HepG2 (cell line): ENCODE measurements around the gene PLEKHA3. TPM values are rescaled to one million over a fixed set of nuclear protein-coding genes. Genes with fewer than 3 reads are reported as not detected.
A peak's percentile ranks its signal among the peaks of the same experiment; 100 is the strongest.

Source experiments
- CHD2 ChIP-seq: IDR thresholded peaks from 2 replicates; pipeline ENCODE4 v1.6.1; 2011; ENCODE audit warnings: low read depth, low read length, improper control_type of control experiment
- ETV5 ChIP-seq: IDR thresholded peaks from 2 replicates; pipeline ENCODE4 v1.6.1; 2018; ENCODE audit warnings: missing biosample characterization, missing genetic modification reagents, inconsistent platforms, borderline replicate concordance
- FOXC1 ChIP-seq: sonication (generic); formaldehyde crosslinking; IDR thresholded peaks from 2 replicates; pipeline ENCODE4 v1.8.0; 2022; ENCODE audit warnings: mild to moderate bottlenecking, missing genetic modification reagents, borderline replicate concordance
- GATA4 ChIP-seq: sonication (generic); IDR thresholded peaks from 2 replicates; pipeline ENCODE4 v1.6.1; 2016; ENCODE audit warnings: antibody characterized with exemption, low read depth, borderline replicate concordance
- KDM2A ChIP-seq: sonication (generic); formaldehyde crosslinking; IDR thresholded peaks from 2 replicates; pipeline ENCODE4 v1.4.0; 2020; ENCODE audit warnings: low read depth, missing genetic modification reagents, borderline replicate concordance
- MYC ChIP-seq: sonication (generic); formaldehyde crosslinking; IDR thresholded peaks from 2 replicates; pipeline ENCODE4 v1.9.0; 2021; ENCODE audit warnings: missing genetic modification reagents, borderline replicate concordance
- PITX1 ChIP-seq: sonication (generic); formaldehyde crosslinking; IDR thresholded peaks from 2 replicates; pipeline ENCODE4 v1.5.1; 2020; ENCODE audit warnings: mild to moderate bottlenecking, missing genetic modification reagents
- POLR2AphosphoS5 ChIP-seq: IDR thresholded peaks from 2 replicates; pipeline ENCODE4 v1.6.1; 2012; ENCODE audit warnings: low read depth, low read length
- RBAK ChIP-seq: sonication (generic); formaldehyde crosslinking; IDR thresholded peaks from 2 replicates; pipeline ENCODE4 v1.5.1; 2020; ENCODE audit warnings: mild to moderate bottlenecking, missing genetic modification reagents
- SNRNP70 ChIP-seq: fragments of 200-400 bp; formaldehyde crosslinking; IDR thresholded peaks from 2 replicates; pipeline ENCODE4 v1.6.1; 2017; ENCODE audit warnings: mild to moderate bottlenecking, low read depth, low read length, moderate library complexity
- SOX6 ChIP-seq, 2 experiments: fragments of 450-650 bp in 1 of 2; sonication (generic) in 1 of 2; formaldehyde crosslinking in 1 of 2; IDR thresholded peaks; 2 replicates each; pipeline versions ENCODE4 v1.4.0 to v1.6.1; 2017 to 2020; ENCODE audit warnings: antibody characterized with exemption in 1 of 2, mild to moderate bottlenecking in 1 of 2, missing genetic modification reagents in 1 of 2
- WIZ ChIP-seq: sonication (generic); formaldehyde crosslinking; IDR thresholded peaks from 2 replicates; pipeline ENCODE4 v1.5.1; 2020; ENCODE audit warnings: mild to moderate bottlenecking, missing genetic modification reagents
- ZBTB21 ChIP-seq: sonication (generic); formaldehyde crosslinking; IDR thresholded peaks from 2 replicates; pipeline ENCODE4 v1.4.0; 2020; ENCODE audit warnings: missing genetic modification reagents
- ZFX ChIP-seq: sonication (generic); formaldehyde crosslinking; IDR thresholded peaks from 2 replicates; pipeline ENCODE4 v1.4.0; 2020; ENCODE audit warnings: mild to moderate bottlenecking, low read depth, missing genetic modification reagents, moderate library complexity
- ZNF564 ChIP-seq: sonication (generic); formaldehyde crosslinking; IDR thresholded peaks from 2 replicates; pipeline ENCODE4 v1.8.1; 2023; ENCODE audit warnings: mild to moderate bottlenecking, missing genetic modification reagents
- ZNF569 ChIP-seq: sonication (generic); formaldehyde crosslinking; IDR thresholded peaks from 2 replicates; pipeline ENCODE4 v1.5.0; 2020; ENCODE audit warnings: mild to moderate bottlenecking, missing genetic modification reagents, moderate library complexity, borderline replicate concordance
- polyA plus RNA-seq, 8 experiments: library from polyadenylated mRNA; depleted of rRNA in 3 of 8; stranded (reverse) in 7 of 8; unstranded in 1 of 8; fragments of >200 nt; fragmentation: Illumina TruSeq in 4 of 8; extraction: Trizol in 4 of 8; gene quantifications; 2 replicates each; pipeline versions ENCODE4 v1.2.1 to v1.2.3, GENCODE V29; 2011 to 2016; ENCODE audit warnings: low read depth in 4 of 8, missing spikeins in 1 of 8, mixed read lengths in 1 of 8; ENCODE audit not compliant: insufficient read depth in 1 of 8
- total RNA-seq, 5 experiments: library from RNA; depleted of rRNA; stranded (reverse); fragments of >200 nt; fragmentation: Illumina TruSeq; extraction: Trizol; gene quantifications; 2 replicates each; pipeline ENCODE4 v1.2.3, GENCODE V29; 2016; ENCODE audit warnings: low read depth in 1 of 5
- TF ChIP-seq, protein P1 (sequence below): sonication (generic); formaldehyde crosslinking; IDR thresholded peaks from 2 replicates; pipeline ENCODE4 v1.4.0; 2020; ENCODE audit warnings: low read depth, mild to moderate bottlenecking, missing genetic modification reagents
- TF ChIP-seq, protein P2 (sequence below): fragments of 450-650 bp; IDR thresholded peaks from 2 replicates; pipeline ENCODE4 v1.6.1; 2017
- TF ChIP-seq, protein P3 (sequence below): sonication (generic); formaldehyde crosslinking; IDR thresholded peaks from 2 replicates; pipeline ENCODE4 v1.4.0; 2020; ENCODE audit warnings: missing genetic modification reagents
- TF ChIP-seq, protein P4 (sequence below): sonication (generic); formaldehyde crosslinking; conservative IDR thresholded peaks from 2 replicates; pipeline ENCODE4 v1.8.0; 2022; ENCODE audit warnings: missing genetic modification reagents
- TF ChIP-seq, protein P5 (sequence below): sonication (generic); formaldehyde crosslinking; conservative IDR thresholded peaks from 2 replicates; pipeline ENCODE4 v1.4.0; 2020; ENCODE audit warnings: missing genetic modification reagents
- TF ChIP-seq, protein P6 (sequence below): IDR thresholded peaks from 2 replicates; pipeline ENCODE4 v1.6.1; 2018; ENCODE audit warnings: missing genetic modification reagents

Gene PLEKHA3
- total and polyA plus RNA-seq, 2 of the 13 experiments (the other 11 are each of a cell fraction or from before 2014, with no cell fraction given): 11.7 to 23.1 TPM

DNA sequence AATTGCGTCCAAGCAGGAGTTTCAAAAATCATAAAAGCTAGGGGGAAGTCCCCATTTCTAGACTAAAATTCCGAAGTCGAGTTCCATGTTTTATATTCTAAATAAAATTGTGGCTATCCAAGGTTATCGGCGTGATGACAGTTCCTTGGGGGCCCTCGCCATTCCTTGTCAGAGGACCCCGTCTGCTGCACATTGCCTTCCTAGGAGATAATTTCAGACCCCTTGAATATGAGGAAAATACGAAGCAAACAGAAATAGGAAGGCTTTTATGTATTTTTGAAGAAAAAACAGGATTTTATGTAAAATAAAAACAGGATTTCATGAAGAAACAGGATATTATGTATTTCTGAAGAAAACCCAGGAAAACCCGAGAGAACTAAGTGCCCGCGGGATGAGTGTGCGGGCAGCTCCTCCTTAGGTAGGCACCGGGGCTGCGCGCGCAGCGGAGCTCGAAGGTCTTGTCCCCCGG, 465 bp upstream of the PLEKHA3 start (continued):
- TF ChIP-seq, protein P1, sequence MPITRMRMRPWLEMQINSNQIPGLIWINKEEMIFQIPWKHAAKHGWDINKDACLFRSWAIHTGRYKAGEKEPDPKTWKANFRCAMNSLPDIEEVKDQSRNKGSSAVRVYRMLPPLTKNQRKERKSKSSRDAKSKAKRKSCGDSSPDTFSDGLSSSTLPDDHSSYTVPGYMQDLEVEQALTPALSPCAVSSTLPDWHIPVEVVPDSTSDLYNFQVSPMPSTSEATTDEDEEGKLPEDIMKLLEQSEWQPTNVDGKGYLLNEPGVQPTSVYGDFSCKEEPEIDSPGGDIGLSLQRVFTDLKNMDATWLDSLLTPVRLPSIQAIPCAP (CRISPR knock-in tag): no peak
- TF ChIP-seq CHD2 (peak; percentile 38; the same call in 1 of the 2 replicates), SOX6 (IDR thresholded peaks at IDR 0.05) (no peak), SOX6 (CRISPR knock-in tag; IDR thresholded peaks at IDR 0.05) (no peak), ZNF569 (no peak), ZNF564 (CRISPR knock-in tag) (no peak), KDM2A (CRISPR knock-in tag) (peak; percentile 29; the same call in 1 of the 2 replicates), ZBTB21 (CRISPR knock-in tag) (no peak), GATA4 (0 out of 2 replicates have a peak, but pooled peaks have one; percentile 21), PITX1 (CRISPR knock-in tag) (no peak), RBAK (CRISPR knock-in tag) (no peak), MYC (CRISPR knock-in tag) (no peak), POLR2AphosphoS5 (peak; percentile 77), ZFX (CRISPR knock-in tag) (no peak), SNRNP70 (no peak), ETV5 (CRISPR knock-in tag) (no peak), WIZ (0 out of 2 replicates have a peak, but pooled peaks have one; percentile 49), FOXC1 (CRISPR knock-in tag) (no peak)
- TF ChIP-seq, protein P2, sequence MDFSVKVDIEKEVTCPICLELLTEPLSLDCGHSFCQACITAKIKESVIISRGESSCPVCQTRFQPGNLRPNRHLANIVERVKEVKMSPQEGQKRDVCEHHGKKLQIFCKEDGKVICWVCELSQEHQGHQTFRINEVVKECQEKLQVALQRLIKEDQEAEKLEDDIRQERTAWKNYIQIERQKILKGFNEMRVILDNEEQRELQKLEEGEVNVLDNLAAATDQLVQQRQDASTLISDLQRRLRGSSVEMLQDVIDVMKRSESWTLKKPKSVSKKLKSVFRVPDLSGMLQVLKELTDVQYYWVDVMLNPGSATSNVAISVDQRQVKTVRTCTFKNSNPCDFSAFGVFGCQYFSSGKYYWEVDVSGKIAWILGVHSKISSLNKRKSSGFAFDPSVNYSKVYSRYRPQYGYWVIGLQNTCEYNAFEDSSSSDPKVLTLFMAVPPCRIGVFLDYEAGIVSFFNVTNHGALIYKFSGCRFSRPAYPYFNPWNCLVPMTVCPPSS: no peak
- TF ChIP-seq, protein P3, sequence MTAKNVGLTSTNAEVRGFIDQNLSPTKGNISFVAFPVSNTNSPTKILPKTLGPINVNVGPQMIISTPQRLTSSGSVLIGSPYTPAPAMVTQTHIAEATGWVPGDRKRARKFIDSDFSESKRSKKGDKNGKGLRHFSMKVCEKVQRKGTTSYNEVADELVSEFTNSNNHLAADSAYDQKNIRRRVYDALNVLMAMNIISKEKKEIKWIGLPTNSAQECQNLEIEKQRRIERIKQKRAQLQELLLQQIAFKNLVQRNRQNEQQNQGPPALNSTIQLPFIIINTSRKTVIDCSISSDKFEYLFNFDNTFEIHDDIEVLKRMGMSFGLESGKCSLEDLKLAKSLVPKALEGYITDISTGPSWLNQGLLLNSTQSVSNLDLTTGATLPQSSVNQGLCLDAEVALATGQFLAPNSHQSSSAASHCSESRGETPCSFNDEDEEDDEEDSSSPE (CRISPR knock-in tag): no peak
- TF ChIP-seq, protein P4, sequence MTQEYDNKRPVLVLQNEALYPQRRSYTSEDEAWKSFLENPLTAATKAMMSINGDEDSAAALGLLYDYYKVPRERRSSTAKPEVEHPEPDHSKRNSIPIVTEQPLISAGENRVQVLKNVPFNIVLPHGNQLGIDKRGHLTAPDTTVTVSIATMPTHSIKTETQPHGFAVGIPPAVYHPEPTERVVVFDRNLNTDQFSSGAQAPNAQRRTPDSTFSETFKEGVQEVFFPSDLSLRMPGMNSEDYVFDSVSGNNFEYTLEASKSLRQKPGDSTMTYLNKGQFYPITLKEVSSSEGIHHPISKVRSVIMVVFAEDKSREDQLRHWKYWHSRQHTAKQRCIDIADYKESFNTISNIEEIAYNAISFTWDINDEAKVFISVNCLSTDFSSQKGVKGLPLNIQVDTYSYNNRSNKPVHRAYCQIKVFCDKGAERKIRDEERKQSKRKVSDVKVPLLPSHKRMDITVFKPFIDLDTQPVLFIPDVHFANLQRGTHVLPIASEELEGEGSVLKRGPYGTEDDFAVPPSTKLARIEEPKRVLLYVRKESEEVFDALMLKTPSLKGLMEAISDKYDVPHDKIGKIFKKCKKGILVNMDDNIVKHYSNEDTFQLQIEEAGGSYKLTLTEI (CRISPR knock-in tag): no peak
- TF ChIP-seq, protein P5, sequence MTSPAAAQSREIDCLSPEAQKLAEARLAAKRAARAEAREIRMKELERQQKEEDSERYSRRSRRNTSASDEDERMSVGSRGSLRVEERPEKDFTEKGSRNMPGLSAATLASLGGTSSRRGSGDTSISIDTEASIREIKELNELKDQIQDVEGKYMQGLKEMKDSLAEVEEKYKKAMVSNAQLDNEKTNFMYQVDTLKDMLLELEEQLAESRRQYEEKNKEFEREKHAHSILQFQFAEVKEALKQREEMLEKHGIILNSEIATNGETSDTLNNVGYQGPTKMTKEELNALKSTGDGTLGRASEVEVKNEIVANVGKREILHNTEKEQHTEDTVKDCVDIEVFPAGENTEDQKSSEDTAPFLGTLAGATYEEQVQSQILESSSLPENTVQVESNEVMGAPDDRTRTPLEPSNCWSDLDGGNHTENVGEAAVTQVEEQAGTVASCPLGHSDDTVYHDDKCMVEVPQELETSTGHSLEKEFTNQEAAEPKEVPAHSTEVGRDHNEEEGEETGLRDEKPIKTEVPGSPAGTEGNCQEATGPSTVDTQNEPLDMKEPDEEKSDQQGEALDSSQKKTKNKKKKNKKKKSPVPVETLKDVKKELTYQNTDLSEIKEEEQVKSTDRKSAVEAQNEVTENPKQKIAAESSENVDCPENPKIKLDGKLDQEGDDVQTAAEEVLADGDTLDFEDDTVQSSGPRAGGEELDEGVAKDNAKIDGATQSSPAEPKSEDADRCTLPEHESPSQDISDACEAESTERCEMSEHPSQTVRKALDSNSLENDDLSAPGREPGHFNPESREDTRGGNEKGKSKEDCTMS (CRISPR knock-in tag): no peak
- TF ChIP-seq, protein P6, sequence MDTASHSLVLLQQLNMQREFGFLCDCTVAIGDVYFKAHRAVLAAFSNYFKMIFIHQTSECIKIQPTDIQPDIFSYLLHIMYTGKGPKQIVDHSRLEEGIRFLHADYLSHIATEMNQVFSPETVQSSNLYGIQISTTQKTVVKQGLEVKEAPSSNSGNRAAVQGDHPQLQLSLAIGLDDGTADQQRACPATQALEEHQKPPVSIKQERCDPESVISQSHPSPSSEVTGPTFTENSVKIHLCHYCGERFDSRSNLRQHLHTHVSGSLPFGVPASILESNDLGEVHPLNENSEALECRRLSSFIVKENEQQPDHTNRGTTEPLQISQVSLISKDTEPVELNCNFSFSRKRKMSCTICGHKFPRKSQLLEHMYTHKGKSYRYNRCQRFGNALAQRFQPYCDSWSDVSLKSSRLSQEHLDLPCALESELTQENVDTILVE (CRISPR knock-in tag): no peak
